Measurements from ENCODE around the gene TRERF1.

GRCh38 chr6:42380228-42380979 is 71.3 kb downstream of the TRERF1 start:
- TF ChIP-seq POLR2A (IDR thresholded peaks at IDR 0.05) (no peak), CTCF (IDR thresholded peaks at IDR 0.05) (no peak), POLR2AphosphoS5 (IDR thresholded peaks at IDR 0.05) (no peak)

Measured in transverse colon (tissue), 4 donors.